OCI-LY1 (cell line): ENCODE results near the gene SNX27.

ENCODE experiments used
- H2AFZ ChIP-seq: fragments of 200-600 bp; sonication (generic), shearing (Covaris generic); 2 replicates; pipeline ENCODE4 v1.6.0; 2014; ENCODE audit warnings: antibody characterized with exemption, mild to moderate bottlenecking, low read length
- H3F3A ChIP-seq: fragments of 200-600 bp; sonication (generic), shearing (Covaris generic); 2 replicates; pipeline ENCODE4 v1.6.0; 2014; ENCODE audit warnings: mild to moderate bottlenecking, antibody characterized with exemption, low read length, moderate library complexity; ENCODE audit not compliant: insufficient read depth
- H3K27ac ChIP-seq: fragments of 200-600 bp; sonication (generic); 2 replicates; pipeline ENCODE4 v1.5.1; 2014; ENCODE audit warnings: low read length, mixed run types, mild to moderate bottlenecking, low read depth; ENCODE audit not compliant: poor library complexity, severe bottlenecking
- H3K27me3 ChIP-seq: fragments of 200-600 bp; sonication (generic); 2 replicates; pipeline ENCODE4 v1.6.0; 2014; ENCODE audit warnings: antibody characterized with exemption, mild to moderate bottlenecking, low read length, moderate library complexity; ENCODE audit not compliant: insufficient read depth
- H3K36me3 ChIP-seq: fragments of 200-600 bp; sonication (generic); 2 replicates; pipeline ENCODE4 v1.6.1; 2014; ENCODE audit warnings: mild to moderate bottlenecking, antibody characterized with exemption, low read length, moderate library complexity, mixed read lengths; ENCODE audit not compliant: insufficient read depth
- H3K4me1 ChIP-seq: fragments of 200-600 bp; sonication (generic); 2 replicates; pipeline ENCODE4 v1.5.1; 2014; ENCODE audit warnings: mild to moderate bottlenecking, low read length, moderate library complexity; ENCODE audit not compliant: insufficient read depth, severe bottlenecking
- H3K4me2 ChIP-seq: fragments of 200-600 bp; sonication (generic), shearing (Covaris generic); 2 replicates; pipeline ENCODE4 v1.6.1; 2014; ENCODE audit warnings: low read length
- H3K4me3 ChIP-seq: fragments of 200-600 bp; sonication (generic); 2 replicates; pipeline ENCODE4 v1.5.1; 2014; ENCODE audit warnings: low read length, low read depth, mild to moderate bottlenecking, mixed read lengths; ENCODE audit not compliant: poor library complexity, severe bottlenecking
- H3K79me2 ChIP-seq: fragments of 200-600 bp; shearing (Covaris generic); 2 replicates; pipeline ENCODE4 v1.6.1; 2016; ENCODE audit warnings: mixed run types, low read length, mixed read lengths; ENCODE audit not compliant: insufficient read depth
- H3K9ac ChIP-seq: fragments of 200-600 bp; sonication (generic), shearing (Covaris generic); 2 replicates; pipeline ENCODE4 v1.6.1; 2014; ENCODE audit warnings: mild to moderate bottlenecking, low read length, mixed read lengths
- H3K9me2 ChIP-seq: fragments of 200-600 bp; sonication (generic), shearing (Covaris generic); 2 replicates; pipeline ENCODE4 v1.6.1; 2014; ENCODE audit warnings: low read depth, mild to moderate bottlenecking, low read length, mixed read lengths
- H3K9me3 ChIP-seq: fragments of 200-600 bp; shearing (Covaris generic); 2 replicates; pipeline ENCODE4 v1.6.1; 2014; ENCODE audit warnings: low read length, mixed read lengths
- H4K20me1 ChIP-seq: fragments of 200-600 bp; sonication (generic), shearing (Covaris generic); 2 replicates; pipeline ENCODE4 v1.6.0; 2016; ENCODE audit warnings: mild to moderate bottlenecking, low read length; ENCODE audit not compliant: insufficient read depth
- EZH2 ChIP-seq: fragments of 200-600 bp; sonication (generic), shearing (Covaris generic); IDR thresholded peaks from 2 replicates; pipeline ENCODE4 v1.8.0; 2017; ENCODE audit warnings: borderline replicate concordance, mixed run types, mild to moderate bottlenecking, antibody characterized with exemption, low read length, moderate library complexity, mixed read lengths
- TF ChIP-seq, protein P1 (sequence below): fragments of 200-600 bp; sonication (generic), shearing (Covaris generic); IDR thresholded peaks from 2 replicates; pipeline ENCODE4 v1.5.1; 2017; ENCODE audit warnings: mild to moderate bottlenecking, antibody characterized with exemption, low read length, moderate library complexity, mixed read lengths

The SNX27 gene

DNA sequence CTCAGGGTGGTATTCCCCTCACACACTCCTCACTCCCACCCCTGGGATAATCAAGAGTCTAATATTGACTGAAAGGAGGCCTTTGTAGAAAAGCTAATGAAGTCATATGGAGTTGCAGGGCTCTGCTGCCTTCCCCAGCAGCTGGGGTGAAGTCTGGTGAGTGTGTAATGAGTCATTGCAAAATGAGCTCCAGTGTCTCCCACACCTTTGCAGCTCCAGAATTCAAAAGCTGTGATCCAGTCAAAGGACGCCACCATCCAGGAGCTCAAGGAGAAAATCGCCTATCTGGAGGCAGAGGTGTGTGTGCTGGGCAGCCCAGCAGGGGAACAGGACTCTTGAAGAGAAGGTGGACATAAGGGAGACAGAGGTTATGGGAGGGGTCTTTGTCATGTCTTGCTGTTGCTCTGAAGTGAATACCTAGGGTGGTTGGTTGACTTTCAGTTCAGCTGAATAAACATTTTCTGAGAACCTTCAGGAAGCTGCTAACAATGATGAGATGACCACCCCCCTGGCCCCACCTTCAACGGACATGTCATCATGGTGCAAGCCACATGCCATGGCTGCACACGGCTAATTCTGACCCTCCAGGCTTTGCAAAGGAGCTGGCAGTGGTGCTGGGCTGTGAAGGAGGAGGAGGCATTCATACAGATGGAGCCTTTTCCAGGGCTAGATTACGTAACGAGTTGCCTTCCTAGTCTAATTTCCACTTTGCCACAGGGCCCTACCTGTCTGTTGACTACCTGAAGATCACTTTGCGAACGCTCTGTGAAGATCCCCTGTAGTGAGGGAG lies 32.2 kb upstream of the SNX27 start:
- Histone ChIP-seq H3K9me3 (no peaks in the 10 kb centered on the region), H3K9ac (no peak overlapping the region), H3K4me3 (no peak overlapping the region), H3F3A (no peaks in the 10 kb centered on the region), H2AFZ (no peak overlapping the region), H4K20me1 (no peaks in the 10 kb centered on the region), H3K4me1 (no peaks in the 10 kb centered on the region), H3K79me2 (no peaks in the 10 kb centered on the region), H3K27ac (no peak overlapping the region), H3K4me2 (no peak overlapping the region), H3K9me2 (no peaks in the 10 kb centered on the region), H3K27me3 (no peaks in the 10 kb centered on the region), H3K36me3 (0 out of 2 replicates have a peak, but pooled peaks cover 3% of the 10 kb centered on the region)
- no peak for TF ChIP-seq EZH2
- TF ChIP-seq, protein P1, sequence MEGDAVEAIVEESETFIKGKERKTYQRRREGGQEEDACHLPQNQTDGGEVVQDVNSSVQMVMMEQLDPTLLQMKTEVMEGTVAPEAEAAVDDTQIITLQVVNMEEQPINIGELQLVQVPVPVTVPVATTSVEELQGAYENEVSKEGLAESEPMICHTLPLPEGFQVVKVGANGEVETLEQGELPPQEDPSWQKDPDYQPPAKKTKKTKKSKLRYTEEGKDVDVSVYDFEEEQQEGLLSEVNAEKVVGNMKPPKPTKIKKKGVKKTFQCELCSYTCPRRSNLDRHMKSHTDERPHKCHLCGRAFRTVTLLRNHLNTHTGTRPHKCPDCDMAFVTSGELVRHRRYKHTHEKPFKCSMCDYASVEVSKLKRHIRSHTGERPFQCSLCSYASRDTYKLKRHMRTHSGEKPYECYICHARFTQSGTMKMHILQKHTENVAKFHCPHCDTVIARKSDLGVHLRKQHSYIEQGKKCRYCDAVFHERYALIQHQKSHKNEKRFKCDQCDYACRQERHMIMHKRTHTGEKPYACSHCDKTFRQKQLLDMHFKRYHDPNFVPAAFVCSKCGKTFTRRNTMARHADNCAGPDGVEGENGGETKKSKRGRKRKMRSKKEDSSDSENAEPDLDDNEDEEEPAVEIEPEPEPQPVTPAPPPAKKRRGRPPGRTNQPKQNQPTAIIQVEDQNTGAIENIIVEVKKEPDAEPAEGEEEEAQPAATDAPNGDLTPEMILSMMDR: no peak

DNA sequence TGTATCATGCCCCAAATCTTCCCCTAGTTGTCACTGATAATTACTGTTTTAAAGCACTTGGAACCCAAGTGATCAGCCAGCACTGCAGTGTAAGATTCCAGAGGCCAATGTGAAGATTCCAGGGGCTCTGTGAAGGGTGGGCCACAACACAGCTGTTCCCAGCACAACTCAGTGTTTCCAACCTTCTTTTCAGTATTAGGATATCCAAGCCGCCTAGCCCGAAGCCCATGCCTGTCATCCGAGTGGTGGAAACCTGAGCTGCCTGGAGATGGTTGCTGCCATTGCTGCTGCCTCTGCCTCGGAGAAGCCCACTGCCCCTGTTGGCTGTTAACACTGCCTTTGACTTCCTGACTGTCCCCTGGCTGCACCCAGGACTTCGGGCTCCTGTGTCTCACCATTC lies 30.4 kb upstream of the SNX27 start:
- TF ChIP-seq, protein P1: no peak
- no peak for TF ChIP-seq EZH2
- no peak overlapping the region for H2AFZ ChIP-seq
- H4K20me1 ChIP-seq: no peaks in the 10 kb centered on the region
- H3K79me2 ChIP-seq: no peaks in the 10 kb centered on the region
- no peaks in the 10 kb centered on the region for H3K9me3 ChIP-seq
- H3F3A ChIP-seq: no peaks in the 10 kb centered on the region
- H3K9me2 ChIP-seq: no peaks in the 10 kb centered on the region
- H3K27me3 ChIP-seq: no peaks in the 10 kb centered on the region
- H3K4me3 ChIP-seq: no peak overlapping the region
- 0 out of 2 replicates have a peak, but pooled peaks cover 3% of the 10 kb centered on the region for H3K36me3 ChIP-seq
- H3K4me2 ChIP-seq: no peak overlapping the region
- no peaks in the 10 kb centered on the region for H3K4me1 ChIP-seq
- no peak overlapping the region for H3K27ac ChIP-seq
- no peak overlapping the region for H3K9ac ChIP-seq

DNA sequence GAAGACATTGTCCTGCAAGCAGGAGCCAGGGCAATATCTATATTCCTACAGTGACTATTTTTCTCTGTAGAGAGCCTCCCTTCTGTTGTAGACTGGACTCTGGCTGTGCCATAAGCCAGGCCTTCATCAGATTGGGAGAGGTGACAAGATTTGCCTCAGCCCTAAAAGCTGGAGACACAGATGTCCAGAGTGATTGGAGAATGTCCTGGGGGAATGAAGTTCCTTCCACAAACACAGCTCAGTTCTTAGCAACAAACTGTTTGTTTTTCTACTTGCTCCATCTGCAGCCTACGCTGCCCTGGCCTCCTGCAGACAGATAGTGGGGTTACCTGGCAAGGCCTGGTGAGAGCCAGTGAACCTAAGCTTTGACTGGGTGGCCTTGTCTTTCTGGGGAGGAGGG lies 29.9 kb upstream of the SNX27 start:
- H3K27ac ChIP-seq: no peak overlapping the region
- H3K27me3 ChIP-seq: no peaks in the 10 kb centered on the region
- no peaks in the 10 kb centered on the region for H3F3A ChIP-seq
- H3K9me3 ChIP-seq: no peaks in the 10 kb centered on the region
- H3K9me2 ChIP-seq: no peaks in the 10 kb centered on the region
- no peaks in the 10 kb centered on the region for H4K20me1 ChIP-seq
- H3K4me2 ChIP-seq: no peak overlapping the region
- TF ChIP-seq, protein P1: no peak
- TF ChIP-seq EZH2: no peak
- no peaks in the 10 kb centered on the region for H3K4me1 ChIP-seq
- no peak overlapping the region for H3K9ac ChIP-seq
- 0 out of 2 replicates have a peak, but pooled peaks cover 3% of the 10 kb centered on the region for H3K36me3 ChIP-seq
- H3K4me3 ChIP-seq: no peak overlapping the region
- no peaks in the 10 kb centered on the region for H3K79me2 ChIP-seq
- no peak overlapping the region for H2AFZ ChIP-seq
